IPS-18a (cell line): ENCODE results near the gene ABCF2.

Experiments
- H3K27ac ChIP-seq: one replicate; pipeline ENCODE4 v1.5.1; 2013; ENCODE audit warnings: low read length
- H3K27me3 ChIP-seq: one replicate; pipeline ENCODE4 v1.6.1; 2013; ENCODE audit warnings: mild to moderate bottlenecking, low read length; ENCODE audit not compliant: control insufficient read depth, insufficient read depth
- H3K36me3 ChIP-seq: one replicate; pipeline ENCODE4 v1.6.1; 2013; ENCODE audit warnings: low read depth, low read length; ENCODE audit not compliant: control insufficient read depth
- H3K4me1 ChIP-seq: one replicate; pipeline ENCODE4 v1.6.1; 2013; ENCODE audit warnings: low read depth, low read length; ENCODE audit not compliant: control insufficient read depth
- H3K4me3 ChIP-seq: one replicate; pipeline ENCODE4 v1.5.1; 2013; ENCODE audit warnings: low read length
- H3K9ac ChIP-seq: one replicate; pipeline ENCODE4 v1.6.1; 2013; ENCODE audit warnings: mild to moderate bottlenecking, low read length, moderate library complexity
- H3K9me3 ChIP-seq: one replicate; pipeline ENCODE4 v1.6.1; 2013; ENCODE audit warnings: low read depth, low read length; ENCODE audit not compliant: control insufficient read depth

The ABCF2 gene

GRCh38 chr7:151208253-151208862 is 18.6 kb downstream of the ABCF2 start:
- H3K36me3 ChIP-seq, result peaks cover 8% of the 10 kb centered on the region
- H3K4me3 ChIP-seq, result no peak overlapping the region
- H3K27ac ChIP-seq, result no peak overlapping the region
- no peaks in the 10 kb centered on the region for H3K27me3 ChIP-seq
- H3K4me1 ChIP-seq, result peaks cover 5% of the 10 kb centered on the region
- no peaks in the 10 kb centered on the region for H3K9me3 ChIP-seq
- no peak overlapping the region for H3K9ac ChIP-seq

- peaks cover 3% of the 10 kb centered on the region for H3K36me3 ChIP-seq
- H3K9me3 ChIP-seq, result no peaks in the 10 kb centered on the region
- H3K27ac ChIP-seq, result no peak overlapping the region
- H3K27me3 ChIP-seq, result no peaks in the 10 kb centered on the region
- no peak overlapping the region for H3K9ac ChIP-seq
- H3K4me3 ChIP-seq, result no peak overlapping the region
- H3K4me1 ChIP-seq, result peaks cover 5% of the 10 kb centered on the region
Measured at GRCh38 chr7:151207804-151208203, 19.2 kb downstream of the ABCF2 start.

- H3K36me3 ChIP-seq, result no peaks in the 10 kb centered on the region
- no peaks in the 10 kb centered on the region for H3K9me3 ChIP-seq
- H3K4me1 ChIP-seq, result peaks cover 5% of the 10 kb centered on the region
- H3K9ac ChIP-seq, result no peak overlapping the region
- no peaks in the 10 kb centered on the region for H3K27me3 ChIP-seq
- H3K27ac ChIP-seq, result no peak overlapping the region
- no peak overlapping the region for H3K4me3 ChIP-seq
Measured at GRCh38 chr7:151207315-151207714, 19.7 kb downstream of the ABCF2 start.

- no peak overlapping the region for H3K4me3 ChIP-seq
- H3K27ac ChIP-seq, result no peak overlapping the region
- H3K27me3 ChIP-seq, result no peaks in the 10 kb centered on the region
- no peaks in the 10 kb centered on the region for H3K9me3 ChIP-seq
- H3K9ac ChIP-seq, result no peak overlapping the region
- peaks cover 5% of the 10 kb centered on the region for H3K4me1 ChIP-seq
- H3K36me3 ChIP-seq, result no peaks in the 10 kb centered on the region
Measured at GRCh38 chr7:151206914-151207313, 20.1 kb downstream of the ABCF2 start.

GRCh38 chr7:151205730-151206129 is 21.3 kb downstream of the ABCF2 start:
- Histone ChIP-seq H3K9ac (no peak overlapping the region), H3K4me3 (no peak overlapping the region), H3K36me3 (no peaks in the 10 kb centered on the region), H3K27me3 (no peaks in the 10 kb centered on the region), H3K9me3 (no peaks in the 10 kb centered on the region), H3K27ac (no peak overlapping the region), H3K4me1 (peaks cover 3% of the 10 kb centered on the region)

GRCh38 chr7:151204383-151205032 is 22.5 kb downstream of the ABCF2 start:
- Histone ChIP-seq H3K4me1 (no peaks in the 10 kb centered on the region), H3K9me3 (no peaks in the 10 kb centered on the region), H3K27me3 (no peaks in the 10 kb centered on the region), H3K4me3 (no peak overlapping the region), H3K27ac (no peak overlapping the region), H3K36me3 (no peaks in the 10 kb centered on the region), H3K9ac (no peak overlapping the region)

GRCh38 chr7:151202836-151203235 is 24.2 kb downstream of the ABCF2 start:
- Histone ChIP-seq H3K27ac (no peak overlapping the region), H3K9ac (no peak overlapping the region), H3K27me3 (no peaks in the 10 kb centered on the region), H3K9me3 (no peaks in the 10 kb centered on the region), H3K4me1 (no peaks in the 10 kb centered on the region), H3K36me3 (no peaks in the 10 kb centered on the region), H3K4me3 (no peak overlapping the region)

GRCh38 chr7:151201751-151202150 is 25.3 kb downstream of the ABCF2 start:
- Histone ChIP-seq H3K4me3 (no peak overlapping the region), H3K36me3 (no peaks in the 10 kb centered on the region), H3K9me3 (no peaks in the 10 kb centered on the region), H3K9ac (no peak overlapping the region), H3K27me3 (no peaks in the 10 kb centered on the region), H3K4me1 (no peaks in the 10 kb centered on the region), H3K27ac (no peak overlapping the region)

- no peak overlapping the region for H3K9ac ChIP-seq
- H3K27ac ChIP-seq, result no peak overlapping the region
- no peak overlapping the region for H3K4me3 ChIP-seq
- H3K9me3 ChIP-seq, result no peaks in the 10 kb centered on the region
- H3K36me3 ChIP-seq, result no peaks in the 10 kb centered on the region
- H3K4me1 ChIP-seq, result no peaks in the 10 kb centered on the region
- H3K27me3 ChIP-seq, result no peaks in the 10 kb centered on the region
Measured at GRCh38 chr7:151201344-151201743, 25.7 kb downstream of the ABCF2 start.

GRCh38 chr7:151198945-151199848 is 27.8 kb downstream of the ABCF2 start:
- Histone ChIP-seq H3K9ac (no peak overlapping the region), H3K4me1 (no peaks in the 10 kb centered on the region), H3K36me3 (no peaks in the 10 kb centered on the region), H3K4me3 (no peak overlapping the region), H3K27ac (no peak overlapping the region), H3K9me3 (no peaks in the 10 kb centered on the region), H3K27me3 (peaks cover 4% of the 10 kb centered on the region)

- no peak overlapping the region for H3K4me3 ChIP-seq
- no peak overlapping the region for H3K27ac ChIP-seq
- H3K9ac ChIP-seq, result no peak overlapping the region
- no peaks in the 10 kb centered on the region for H3K36me3 ChIP-seq
- peaks cover 4% of the 10 kb centered on the region for H3K27me3 ChIP-seq
- no peaks in the 10 kb centered on the region for H3K4me1 ChIP-seq
- H3K9me3 ChIP-seq, result no peaks in the 10 kb centered on the region
Measured at GRCh38 chr7:151197932-151198331, 29.1 kb downstream of the ABCF2 start.
